NT2/D1 (cell line): ENCODE measurements around the gene PTPRG.

ENCODE experiments used
- SUZ12 ChIP-seq: IDR thresholded peaks from 2 replicates; pipeline ENCODE4 v1.6.1; 2011; ENCODE audit not compliant: insufficient read length, insufficient read depth; ENCODE audit errors: extremely low read depth
- YY1 ChIP-seq: IDR thresholded peaks from 2 replicates; pipeline ENCODE4 v1.6.1; 2011; ENCODE audit not compliant: insufficient read length, insufficient read depth
- ZNF274 ChIP-seq: IDR thresholded peaks from 2 replicates; pipeline ENCODE4 v1.6.1; 2011; ENCODE audit warnings: mild to moderate bottlenecking, low read depth, low read length

- TF ChIP-seq SUZ12 (no peak), YY1 (no peak), ZNF274 (no peak)
Observed at GRCh38 chr3:62090519-62090918, 529.1 kb downstream of the PTPRG start.
